Large intestine (tissue), 3 donors: Measurements from ENCODE around the gene IRAG1. TPM values are rescaled to one million over a fixed set of nuclear protein-coding genes. Genes with fewer than 3 reads are reported as not detected.

Experiments used
- DNase-seq, 2 donors: peaks; one replicate each; pipeline versions ENCODE4 v3.0.0 to v3.0.0-alpha.2; 2013
- H3K27ac ChIP-seq: one replicate; pipeline ENCODE4 v1.5.1; 2013; ENCODE audit warnings: low read length
- H3K27me3 ChIP-seq: 2 replicates; pipeline ENCODE4 v1.6.1; 2013; ENCODE audit warnings: low read length; ENCODE audit not compliant: control insufficient read depth, insufficient read depth
- H3K36me3 ChIP-seq: 2 replicates; pipeline ENCODE4 v1.6.1; 2013; ENCODE audit warnings: low read length; ENCODE audit not compliant: control insufficient read depth, insufficient read depth
- H3K4me1 ChIP-seq: one replicate; pipeline ENCODE4 v1.6.1; 2013; ENCODE audit warnings: low read length; ENCODE audit not compliant: control insufficient read depth, insufficient read depth
- H3K4me3 ChIP-seq: one replicate; pipeline ENCODE4 v1.5.1; 2013; ENCODE audit warnings: low read length
- H3K9me3 ChIP-seq: one replicate; pipeline ENCODE4 v1.6.1; 2013; ENCODE audit warnings: mild to moderate bottlenecking, low read depth, low read length, moderate library complexity; ENCODE audit not compliant: control insufficient read depth
- WGBS: methylation state at CpG from one replicate; pipeline ENCODE4 v1.1.5; 2013; ENCODE audit warnings: low lambda C conversion rate; ENCODE audit not compliant: insufficient coverage; 5-methylcytosine and 5-hydroxymethylcytosine counted together
- polyA plus RNA-seq: library from polyadenylated mRNA; unstranded; fragments of 120-200 nt; gene quantifications from one replicate; pipeline ENCODE4 v1.2.1, GENCODE V29; 2013

The IRAG1 gene
- polyA plus RNA-seq, 1 donor, result 13.1 TPM

GRCh38 chr11:10666556-10667520, 26.7 kb downstream of the IRAG1 start:
- no peaks in the 10 kb centered on the region for H3K36me3 ChIP-seq
- no peak overlapping the region for H3K4me3 ChIP-seq
- no peak overlapping the region for H3K27ac ChIP-seq
- peaks cover 14% of the 10 kb centered on the region for H3K4me1 ChIP-seq
- 70% methylated on average over 1 of the region's 6 CpGs for WGBS
- no peaks in the 10 kb centered on the region for H3K27me3 ChIP-seq
- H3K9me3 ChIP-seq, result no peaks in the 10 kb centered on the region
- no peak for DNase-seq

GRCh38 chr11:10664496-10664895, 29.1 kb downstream of the IRAG1 start:
- H3K4me3 ChIP-seq, result no peak overlapping the region
- no peaks in the 10 kb centered on the region for H3K9me3 ChIP-seq
- WGBS, result no CpG with 5 or more reads among the region's 1 CpG
- DNase-seq, result no peak
- no peaks in the 10 kb centered on the region for H3K36me3 ChIP-seq
- no peaks in the 10 kb centered on the region for H3K27me3 ChIP-seq
- peaks cover 13% of the 10 kb centered on the region for H3K4me1 ChIP-seq
- H3K27ac ChIP-seq, result no peak overlapping the region

DNA sequence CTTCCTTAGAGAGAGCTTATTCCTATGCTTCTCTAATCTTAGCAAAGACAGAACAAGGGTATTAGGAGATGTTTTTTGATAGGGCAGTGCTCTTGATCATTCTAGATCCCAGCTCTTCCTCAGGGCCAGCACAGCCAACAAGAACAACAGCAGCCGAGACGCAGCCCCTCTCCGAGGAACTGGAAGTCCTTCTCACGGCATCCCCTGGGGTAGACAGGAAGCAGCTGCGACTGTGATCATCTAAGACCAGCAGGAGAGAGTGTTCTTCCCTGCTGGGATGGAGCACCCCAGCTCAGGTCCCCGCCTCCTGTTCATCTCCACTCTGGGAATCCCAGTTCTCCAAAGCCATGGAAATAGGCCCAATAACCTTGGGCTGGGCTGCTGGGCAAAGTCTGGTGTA, 29.6 kb downstream of the IRAG1 start:
- Histone ChIP-seq H3K4me3 (no peak overlapping the region), H3K36me3 (no peaks in the 10 kb centered on the region), H3K27ac (no peak overlapping the region), H3K4me1 (peaks cover 8% of the 10 kb centered on the region), H3K9me3 (no peaks in the 10 kb centered on the region), H3K27me3 (no peaks in the 10 kb centered on the region)
- WGBS, result no CpG with 5 or more reads among the region's 6 CpGs
- no peak for DNase-seq

DNA sequence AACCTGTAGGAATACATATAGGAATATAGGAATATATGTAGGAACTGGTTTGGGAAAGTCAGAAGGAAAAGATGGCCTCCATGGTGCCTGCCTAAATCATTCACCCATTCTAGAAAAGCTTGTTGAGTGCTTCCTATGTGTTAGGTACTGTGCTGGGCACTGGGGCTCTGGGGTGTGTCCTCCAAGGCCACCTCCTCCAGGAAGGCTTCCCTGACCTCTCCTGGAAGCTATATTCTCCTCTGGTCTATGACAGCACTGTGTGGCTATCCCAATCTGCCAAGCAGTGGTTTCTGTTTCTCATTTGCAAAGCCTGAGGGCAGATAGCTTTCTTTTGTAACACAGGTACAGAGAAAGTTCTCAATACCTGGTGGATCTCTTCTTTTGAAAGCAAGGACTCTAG, 30.2 kb downstream of the IRAG1 start:
- H3K4me1 ChIP-seq, result peaks cover 3% of the 10 kb centered on the region
- H3K27me3 ChIP-seq, result no peaks in the 10 kb centered on the region
- H3K27ac ChIP-seq, result no peak overlapping the region
- DNase-seq, result no peak
- H3K9me3 ChIP-seq, result no peaks in the 10 kb centered on the region
- H3K4me3 ChIP-seq, result no peak overlapping the region
- H3K36me3 ChIP-seq, result no peaks in the 10 kb centered on the region

- WGBS, result 100% methylated on average over 1 of the region's 2 CpGs
- DNase-seq, result no peak
- peaks cover 8% of the 10 kb centered on the region for H3K4me1 ChIP-seq
- no peaks in the 10 kb centered on the region for H3K36me3 ChIP-seq
- no peak overlapping the region for H3K4me3 ChIP-seq
- no peaks in the 10 kb centered on the region for H3K27me3 ChIP-seq
- no peaks in the 10 kb centered on the region for H3K9me3 ChIP-seq
- H3K27ac ChIP-seq, result no peak overlapping the region
Measured at GRCh38 chr11:10660323-10660722, 33.2 kb downstream of the IRAG1 start.

GRCh38 chr11:10659339-10660216, 34.0 kb downstream of the IRAG1 start:
- peaks cover 8% of the 10 kb centered on the region for H3K4me1 ChIP-seq
- peak in 1 of 2 donors; percentile 51 for DNase-seq
- H3K27me3 ChIP-seq, result no peaks in the 10 kb centered on the region
- no peaks in the 10 kb centered on the region for H3K36me3 ChIP-seq
- H3K4me3 ChIP-seq, result no peak overlapping the region
- no peaks in the 10 kb centered on the region for H3K9me3 ChIP-seq
- 80% methylated on average over 1 of the region's 13 CpGs for WGBS
- peak overlapping the region; percentile 27 for H3K27ac ChIP-seq

- Histone ChIP-seq H3K4me3 (no peak overlapping the region), H3K27ac (no peak overlapping the region), H3K9me3 (no peaks in the 10 kb centered on the region), H3K4me1 (peaks cover 8% of the 10 kb centered on the region), H3K27me3 (no peaks in the 10 kb centered on the region), H3K36me3 (no peaks in the 10 kb centered on the region)
- no CpG with 5 or more reads among the region's 6 CpGs for whole genome bisulfite sequencing
- DNase-seq, result no peak
Measured at GRCh38 chr11:10658621-10659338, 34.8 kb downstream of the IRAG1 start.

DNA sequence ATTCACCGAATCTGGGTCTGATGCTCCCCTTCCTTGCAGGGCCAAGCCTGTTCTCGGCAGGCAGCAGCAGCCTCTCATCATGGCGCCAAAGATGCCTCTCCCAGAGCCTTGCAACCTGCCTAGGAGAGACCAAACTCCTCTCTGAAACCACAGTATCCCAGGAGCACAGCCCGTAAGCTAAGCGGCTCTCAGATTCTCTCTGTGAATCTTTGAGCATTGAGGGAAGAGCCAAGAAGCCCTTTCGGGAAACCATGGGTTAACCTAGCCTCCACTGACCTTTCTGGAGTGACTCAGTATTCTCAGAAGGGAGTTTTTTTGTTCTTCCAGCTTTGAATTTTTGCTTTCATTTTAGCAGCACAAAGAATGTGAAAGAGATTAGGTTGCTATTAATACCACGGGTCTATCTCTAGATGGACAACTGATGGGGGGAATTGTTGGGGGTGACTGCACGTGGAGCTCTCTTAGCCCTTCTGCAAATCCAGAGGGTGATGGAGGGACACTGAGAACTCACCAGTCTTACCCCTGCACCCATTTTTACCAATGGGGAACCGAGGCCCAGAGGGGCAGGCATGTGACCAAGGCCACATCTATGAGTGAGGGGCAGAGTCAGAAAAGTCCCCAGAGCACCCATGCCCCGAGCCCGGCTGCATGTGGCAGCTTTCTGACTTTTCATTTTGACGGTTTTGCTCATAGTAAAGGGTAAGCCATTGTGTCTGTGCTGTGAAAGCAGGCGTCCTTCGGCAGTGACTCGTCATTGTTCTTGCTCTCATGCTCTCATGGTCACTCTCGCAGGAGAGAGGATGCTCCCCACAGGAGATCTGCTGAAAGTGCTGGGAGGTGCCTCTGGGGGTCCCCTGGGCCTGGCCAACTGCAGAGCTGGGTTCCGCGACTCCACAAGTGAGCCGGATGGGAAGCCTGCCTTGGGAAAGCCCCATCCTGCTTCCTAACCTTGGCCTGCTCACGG, 36.0 kb downstream of the IRAG1 start:
- Histone ChIP-seq H3K27ac (no peak overlapping the region), H3K27me3 (no peaks in the 10 kb centered on the region), H3K36me3 (no peaks in the 10 kb centered on the region), H3K4me3 (no peak overlapping the region), H3K4me1 (peaks cover 8% of the 10 kb centered on the region), H3K9me3 (no peaks in the 10 kb centered on the region)
- DNase-seq, result no peak
- WGBS, result no CpG with 5 or more reads among the region's 20 CpGs

DNA sequence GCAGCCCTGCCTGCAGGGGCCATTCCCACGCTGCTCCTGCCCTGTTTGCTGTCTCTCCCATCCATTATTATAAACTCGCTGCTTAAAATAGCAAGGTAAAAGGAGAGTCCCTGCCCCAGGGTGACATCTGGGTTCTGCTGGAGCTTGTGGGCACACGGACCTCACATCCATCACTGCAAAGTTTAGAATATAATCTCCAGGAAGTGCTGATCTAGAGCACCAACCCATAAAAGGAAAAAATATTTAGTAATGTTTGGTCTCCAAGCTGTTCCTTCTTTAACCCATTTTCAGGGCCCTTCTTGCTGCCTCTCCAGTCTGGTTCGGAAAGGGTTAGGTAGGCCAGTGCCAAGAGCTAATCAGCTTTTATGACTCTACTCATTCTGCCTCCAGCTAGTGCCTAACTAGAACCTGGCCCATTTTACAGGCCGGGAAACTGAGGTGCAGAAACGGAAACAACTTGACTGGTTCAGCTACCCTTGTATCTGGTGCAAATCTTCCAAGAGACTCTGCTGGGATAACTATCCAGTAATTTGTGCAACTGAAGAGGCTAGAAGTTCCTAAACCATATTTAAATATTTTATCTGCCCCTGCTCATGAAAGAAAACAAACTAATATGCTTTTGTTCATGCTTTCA, 37.5 kb downstream of the IRAG1 start:
- no peak overlapping the region for H3K4me3 ChIP-seq
- no peaks in the 10 kb centered on the region for H3K36me3 ChIP-seq
- H3K27me3 ChIP-seq, result no peaks in the 10 kb centered on the region
- no CpG with 5 or more reads among the region's 6 CpGs for WGBS
- H3K27ac ChIP-seq, result no peak overlapping the region
- H3K9me3 ChIP-seq, result no peaks in the 10 kb centered on the region
- DNase-seq, result no peak
- H3K4me1 ChIP-seq, result peaks cover 8% of the 10 kb centered on the region
